ENCODE results near the gene IMP3.

The IMP3 gene

GRCh38 chr15:75620058-75620820 is 19.8 kb downstream of the IMP3 start:
- Histone ChIP-seq H3K27me3 (ENCODE audit: control insufficient read depth, insufficient read depth, low read length) (no peaks in the 10 kb centered on the region), H3K4me1 (ENCODE audit: control insufficient read depth, insufficient read depth, low read length) (no peaks in the 10 kb centered on the region), H3K9me3 (ENCODE audit: control insufficient read depth, insufficient read depth, low read length) (no peaks in the 10 kb centered on the region), H3K36me3 (ENCODE audit: control insufficient read depth, insufficient read depth, low read length) (peaks cover 12% of the 10 kb centered on the region; the same call in 1 of the 2 replicates), H3K27ac (ENCODE audit: low read length) (no peak overlapping the region), H3K4me3 (ENCODE audit: low read length) (no peak overlapping the region)
- no peak for DNase-seq (ENCODE audit: low read depth, low spot score)
- WGBS (ENCODE audit: insufficient coverage, insufficient read length): no CpG with 5 or more reads among the region's 4 CpGs

DNA sequence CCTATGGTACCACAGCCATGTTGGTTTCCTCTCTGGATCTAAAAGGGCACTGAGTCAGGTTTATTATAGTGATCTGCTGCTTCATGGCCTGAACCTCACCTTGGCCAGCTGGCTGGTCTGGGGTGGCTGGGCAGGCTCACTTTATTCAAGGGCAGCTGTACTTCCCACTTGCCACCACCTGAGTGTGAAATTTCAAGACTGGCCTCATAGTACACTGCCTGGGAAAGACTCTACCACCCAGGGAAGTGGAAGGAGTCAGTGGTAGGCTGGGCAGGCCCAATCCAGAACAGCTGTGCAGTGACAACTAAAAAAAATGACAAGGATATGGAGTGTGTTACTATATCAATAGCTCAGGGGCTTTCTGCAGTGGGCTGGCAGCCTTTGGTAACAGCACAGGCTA is 23.3 kb downstream of the IMP3 start:
- H3K36me3 ChIP-seq (ENCODE audit: control insufficient read depth, insufficient read depth, low read length): peaks cover 12% of the 10 kb centered on the region; the same call in 1 of the 2 replicates
- H3K4me3 ChIP-seq (ENCODE audit: low read length): no peak overlapping the region
- no peak overlapping the region for H3K27ac ChIP-seq (ENCODE audit: low read length)
- H3K9me3 ChIP-seq (ENCODE audit: control insufficient read depth, insufficient read depth, low read length): no peaks in the 10 kb centered on the region
- DNase-seq (ENCODE audit: low read depth, low spot score): no peak
- H3K4me1 ChIP-seq (ENCODE audit: control insufficient read depth, insufficient read depth, low read length): no peaks in the 10 kb centered on the region
- no peaks in the 10 kb centered on the region for H3K27me3 ChIP-seq (ENCODE audit: control insufficient read depth, insufficient read depth, low read length)

- Histone ChIP-seq H3K4me1 (ENCODE audit: control insufficient read depth, insufficient read depth, low read length) (no peaks in the 10 kb centered on the region), H3K9me3 (ENCODE audit: control insufficient read depth, insufficient read depth, low read length) (no peaks in the 10 kb centered on the region), H3K27me3 (ENCODE audit: control insufficient read depth, insufficient read depth, low read length) (no peaks in the 10 kb centered on the region), H3K4me3 (ENCODE audit: low read length) (no peak overlapping the region), H3K36me3 (ENCODE audit: control insufficient read depth, insufficient read depth, low read length) (peaks cover 16% of the 10 kb centered on the region; the same call in 1 of the 2 replicates), H3K27ac (ENCODE audit: low read length) (no peak overlapping the region)
- no peak for DNase-seq (ENCODE audit: low read depth, low spot score)
- WGBS (ENCODE audit: insufficient coverage, insufficient read length): no CpG with 5 or more reads among the region's 6 CpGs
Measured at GRCh38 chr15:75606711-75607699, 33.0 kb downstream of the IMP3 start.

DNA sequence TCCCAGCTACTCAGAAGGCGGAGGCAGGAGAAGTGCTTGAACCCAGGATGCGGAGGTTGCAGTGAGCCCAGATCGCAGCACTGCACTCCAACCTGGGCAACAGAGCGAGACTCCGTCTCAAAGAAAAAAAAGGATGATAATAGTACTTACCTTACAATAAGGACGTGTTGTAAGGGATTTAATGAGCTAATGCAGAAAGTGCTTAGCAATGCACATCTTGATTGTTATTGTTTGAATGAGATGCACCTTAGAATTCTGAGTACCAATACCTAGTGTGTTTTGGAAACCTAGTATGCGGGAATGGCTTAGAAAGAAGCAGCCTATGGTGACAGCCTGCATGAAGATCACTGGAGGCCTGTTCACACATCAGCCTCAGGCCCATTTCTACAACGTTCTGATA is 34.0 kb downstream of the IMP3 start:
- WGBS (ENCODE audit: insufficient coverage, insufficient read length): no CpG with 5 or more reads among the region's 8 CpGs
- Histone ChIP-seq H3K4me1 (ENCODE audit: control insufficient read depth, insufficient read depth, low read length) (no peaks in the 10 kb centered on the region), H3K27ac (ENCODE audit: low read length) (no peak overlapping the region), H3K27me3 (ENCODE audit: control insufficient read depth, insufficient read depth, low read length) (no peaks in the 10 kb centered on the region), H3K4me3 (ENCODE audit: low read length) (no peak overlapping the region), H3K9me3 (ENCODE audit: control insufficient read depth, insufficient read depth, low read length) (no peaks in the 10 kb centered on the region), H3K36me3 (ENCODE audit: control insufficient read depth, insufficient read depth, low read length) (peaks cover 16% of the 10 kb centered on the region; the same call in 1 of the 2 replicates)
- no peak for DNase-seq (ENCODE audit: low read depth, low spot score)

- DNase-seq (ENCODE audit: low read depth, low spot score): no peak
- Histone ChIP-seq H3K36me3 (ENCODE audit: control insufficient read depth, insufficient read depth, low read length) (0 out of 2 replicates have a peak, but pooled peaks cover 3% of the 10 kb centered on the region), H3K9me3 (ENCODE audit: control insufficient read depth, insufficient read depth, low read length) (no peaks in the 10 kb centered on the region), H3K4me1 (ENCODE audit: control insufficient read depth, insufficient read depth, low read length) (no peaks in the 10 kb centered on the region), H3K27ac (ENCODE audit: low read length) (no peak overlapping the region), H3K4me3 (ENCODE audit: low read length) (no peak overlapping the region), H3K27me3 (ENCODE audit: control insufficient read depth, insufficient read depth, low read length) (no peaks in the 10 kb centered on the region)
- WGBS (ENCODE audit: insufficient coverage, insufficient read length): no CpG with 5 or more reads among the region's 2 CpGs
Measured at GRCh38 chr15:75599401-75599800, 40.6 kb downstream of the IMP3 start.

DNA sequence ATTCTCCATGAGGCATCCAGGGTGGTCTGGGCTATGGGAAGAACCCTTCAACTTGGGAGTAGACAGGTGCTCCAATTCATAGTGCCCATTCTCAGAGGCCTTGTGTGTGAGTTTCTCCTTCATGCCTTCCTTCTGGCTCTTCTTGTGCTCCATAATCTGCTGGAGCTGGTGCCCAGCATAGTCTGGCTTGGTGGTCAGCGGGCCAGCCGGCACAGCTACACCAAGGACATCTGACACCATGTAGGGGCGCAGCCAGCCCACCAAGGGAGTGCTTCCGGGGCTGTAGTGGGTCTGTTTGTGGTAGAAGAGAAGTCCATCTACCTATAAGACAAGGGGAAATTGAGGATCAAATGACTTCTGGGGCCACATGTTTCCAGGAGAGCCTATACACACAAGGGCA is 41.7 kb downstream of the IMP3 start:
- Histone ChIP-seq H3K27ac (ENCODE audit: low read length) (no peak overlapping the region), H3K27me3 (ENCODE audit: control insufficient read depth, insufficient read depth, low read length) (no peaks in the 10 kb centered on the region), H3K9me3 (ENCODE audit: control insufficient read depth, insufficient read depth, low read length) (no peaks in the 10 kb centered on the region), H3K4me3 (ENCODE audit: low read length) (no peak overlapping the region), H3K36me3 (ENCODE audit: control insufficient read depth, insufficient read depth, low read length) (0 out of 2 replicates have a peak, but pooled peaks cover 3% of the 10 kb centered on the region), H3K4me1 (ENCODE audit: control insufficient read depth, insufficient read depth, low read length) (no peaks in the 10 kb centered on the region)
- no peak for DNase-seq (ENCODE audit: low read depth, low spot score)
- no CpG with 5 or more reads among the region's 4 CpGs for WGBS (ENCODE audit: insufficient coverage, insufficient read length)

DNA sequence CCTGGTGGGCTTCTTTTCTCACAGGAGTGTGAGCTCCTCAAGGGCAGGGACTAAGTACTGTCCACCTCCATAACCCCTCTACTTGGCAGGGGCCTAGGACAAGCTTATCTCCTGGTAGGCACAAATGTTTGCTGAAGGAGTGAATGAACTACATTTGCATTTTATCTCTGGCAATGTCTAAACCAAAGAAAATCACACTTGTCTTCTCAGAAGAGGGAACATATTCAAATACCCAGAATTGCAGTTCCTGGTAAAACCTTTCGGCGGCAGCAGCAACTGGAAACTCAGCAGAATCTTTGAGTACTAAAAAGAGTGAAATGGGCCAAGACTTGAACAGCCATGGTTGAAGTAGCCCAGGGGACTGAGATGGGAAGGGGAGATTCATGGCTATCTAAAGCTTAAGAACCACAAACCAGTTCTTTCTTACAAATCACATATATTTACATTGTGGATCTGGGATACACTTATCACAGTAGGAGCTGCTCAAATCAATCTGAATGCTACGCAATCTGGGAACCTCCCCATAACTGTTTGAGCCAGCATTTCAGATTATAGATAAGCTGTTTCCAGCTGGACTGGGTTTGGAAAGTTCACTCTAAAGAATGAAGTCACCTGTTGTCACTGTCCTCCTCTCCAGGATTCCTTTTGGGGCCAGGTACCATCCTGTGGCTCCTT is 42.2 kb downstream of the IMP3 start:
- Histone ChIP-seq H3K4me3 (ENCODE audit: low read length) (no peak overlapping the region), H3K36me3 (ENCODE audit: control insufficient read depth, insufficient read depth, low read length) (0 out of 2 replicates have a peak, but pooled peaks cover 3% of the 10 kb centered on the region), H3K4me1 (ENCODE audit: control insufficient read depth, insufficient read depth, low read length) (no peaks in the 10 kb centered on the region), H3K27ac (ENCODE audit: low read length) (no peak overlapping the region), H3K9me3 (ENCODE audit: control insufficient read depth, insufficient read depth, low read length) (no peaks in the 10 kb centered on the region), H3K27me3 (ENCODE audit: control insufficient read depth, insufficient read depth, low read length) (no peaks in the 10 kb centered on the region)
- no CpG with 5 or more reads among the region's 3 CpGs for WGBS (ENCODE audit: insufficient coverage, insufficient read length)
- no peak for DNase-seq (ENCODE audit: low read depth, low spot score)

- Histone ChIP-seq H3K27me3 (ENCODE audit: control insufficient read depth, insufficient read depth, low read length) (no peaks in the 10 kb centered on the region), H3K4me3 (ENCODE audit: low read length) (no peak overlapping the region), H3K4me1 (ENCODE audit: control insufficient read depth, insufficient read depth, low read length) (no peaks in the 10 kb centered on the region), H3K9me3 (ENCODE audit: control insufficient read depth, insufficient read depth, low read length) (no peaks in the 10 kb centered on the region), H3K27ac (ENCODE audit: low read length) (no peak overlapping the region), H3K36me3 (ENCODE audit: control insufficient read depth, insufficient read depth, low read length) (0 out of 2 replicates have a peak, but pooled peaks cover 3% of the 10 kb centered on the region)
- no peak for DNase-seq (ENCODE audit: low read depth, low spot score)
- no CpG with 5 or more reads among the region's 3 CpGs for WGBS (ENCODE audit: insufficient coverage, insufficient read length)
Measured at GRCh38 chr15:75596703-75597345, 43.2 kb downstream of the IMP3 start.

DNA sequence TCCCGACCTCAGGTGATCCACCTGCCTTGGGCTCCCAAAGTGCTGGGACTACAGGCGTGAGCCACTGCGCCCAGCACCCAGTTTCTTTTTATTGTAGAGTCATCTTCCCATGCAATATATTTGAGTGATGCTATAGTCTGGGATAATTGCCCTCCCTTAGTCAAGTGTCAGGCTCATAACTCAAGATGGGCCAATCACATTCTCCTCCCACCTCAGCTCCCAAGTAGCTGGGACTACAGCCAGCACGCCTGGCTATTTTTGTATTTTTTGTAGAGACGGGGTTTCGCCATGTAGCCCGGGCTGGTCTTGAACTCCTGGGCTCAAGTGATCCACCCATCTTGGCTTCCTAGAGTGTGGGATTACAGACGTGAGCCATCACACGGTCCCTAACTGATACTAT is 45.7 kb downstream of the IMP3 start:
- no peak for DNase-seq (ENCODE audit: low read depth, low spot score)
- no peak overlapping the region for H3K27ac ChIP-seq (ENCODE audit: low read length)
- no peaks in the 10 kb centered on the region for H3K36me3 ChIP-seq (ENCODE audit: control insufficient read depth, insufficient read depth, low read length)
- WGBS (ENCODE audit: insufficient coverage, insufficient read length): no CpG with 5 or more reads among the region's 9 CpGs
- no peak overlapping the region for H3K4me3 ChIP-seq (ENCODE audit: low read length)
- H3K4me1 ChIP-seq (ENCODE audit: control insufficient read depth, insufficient read depth, low read length): no peaks in the 10 kb centered on the region
- H3K9me3 ChIP-seq (ENCODE audit: control insufficient read depth, insufficient read depth, low read length): no peaks in the 10 kb centered on the region
- H3K27me3 ChIP-seq (ENCODE audit: control insufficient read depth, insufficient read depth, low read length): no peaks in the 10 kb centered on the region

Data from iPS DF 6.9 (cell line).